Measurements from ENCODE around the gene POU2AF1. TPM values are rescaled to one million over a fixed set of nuclear protein-coding genes. Genes with fewer than 3 reads are reported as not detected.

Gene POU2AF1
- polyA plus RNA-seq, 1 donor from 2014 or later = not detected

- Histone ChIP-seq H3F3A (ENCODE audit: insufficient read depth, low read length, poor library complexity, severe bottlenecking) (no peaks in the 10 kb centered on the region), H3K79me2 (replicated peaks; ENCODE audit: insufficient read depth, low read length) (no peaks in the 10 kb centered on the region), H4K20me1 (ENCODE audit: insufficient read depth) (no peaks in the 10 kb centered on the region), H3K9me2 (ENCODE audit: insufficient read depth, low read length) (no peaks in the 10 kb centered on the region), H3K4me2 (ENCODE audit: low read length) (no peak overlapping the region), H3K36me3 (ENCODE audit: insufficient read depth, low read length) (no peaks in the 10 kb centered on the region), H3K9ac (ENCODE audit: low read length) (no peak overlapping the region), H3K4me3 (ENCODE audit: low read length) (no peak overlapping the region), H3K27ac (ENCODE audit: low read length) (no peak overlapping the region), H3K9me3 (ENCODE audit: low read length) (no peaks in the 10 kb centered on the region), H2AFZ (ENCODE audit: low read depth, low read length) (no peak overlapping the region), H3K27me3 (ENCODE audit: insufficient read depth, low read depth, low read length) (no peaks in the 10 kb centered on the region)
- TF ChIP-seq RAD21 (conservative IDR thresholded peaks at IDR 0.05) = no peak
- TF ChIP-seq EP300 (conservative IDR thresholded peaks at IDR 0.05; ENCODE audit: poor library complexity, severe bottlenecking) = no peak
- no peak for TF ChIP-seq TAF1 (IDR thresholded peaks at IDR 0.05; ENCODE audit: low read depth)
- TF ChIP-seq POLR2AphosphoS5 (IDR thresholded peaks at IDR 0.05) = no peak
- no peak for TF ChIP-seq CTCF (IDR thresholded peaks at IDR 0.05; ENCODE audit: poor library complexity, severe bottlenecking)
- TF ChIP-seq SMC3 (conservative IDR thresholded peaks at IDR 0.05; ENCODE audit: poor library complexity) = no peak
- TF ChIP-seq MXI1 (conservative IDR thresholded peaks at IDR 0.05; ENCODE audit: poor library complexity, severe bottlenecking) = no peak
- no peak for TF ChIP-seq REST (IDR thresholded peaks at IDR 0.05; ENCODE audit: borderline replicate concordance)
- TF ChIP-seq EZH2 (IDR thresholded peaks at IDR 0.05; ENCODE audit: borderline replicate concordance, insufficient read depth, low read length, poor library complexity, severe bottlenecking) = no peak
Observed at GRCh38 chr11:111392552-111392951, 13.5 kb upstream of the POU2AF1 start.

GRCh38 chr11:111391328-111392124 lies 12.5 kb upstream of the POU2AF1 start:
- no peak overlapping the region for H3K4me2 ChIP-seq (ENCODE audit: low read length)
- H3K36me3 ChIP-seq (ENCODE audit: insufficient read depth, low read length) = no peaks in the 10 kb centered on the region
- no peaks in the 10 kb centered on the region for H3K9me3 ChIP-seq (ENCODE audit: low read length)
- H4K20me1 ChIP-seq (ENCODE audit: insufficient read depth) = no peaks in the 10 kb centered on the region
- no peak overlapping the region for H3K27ac ChIP-seq (ENCODE audit: low read length)
- H3K27me3 ChIP-seq (ENCODE audit: insufficient read depth, low read depth, low read length) = no peaks in the 10 kb centered on the region
- no peaks in the 10 kb centered on the region for H3F3A ChIP-seq (ENCODE audit: insufficient read depth, low read length, poor library complexity, severe bottlenecking)
- H3K9me2 ChIP-seq (ENCODE audit: insufficient read depth, low read length) = no peaks in the 10 kb centered on the region
- no peak overlapping the region for H3K4me3 ChIP-seq (ENCODE audit: low read length)
- H2AFZ ChIP-seq (ENCODE audit: low read depth, low read length) = no peak overlapping the region
- TF ChIP-seq EZH2 (IDR thresholded peaks at IDR 0.05; ENCODE audit: borderline replicate concordance, insufficient read depth, low read length, poor library complexity, severe bottlenecking) (no peak), TAF1 (IDR thresholded peaks at IDR 0.05; ENCODE audit: low read depth) (no peak), EP300 (conservative IDR thresholded peaks at IDR 0.05; ENCODE audit: poor library complexity, severe bottlenecking) (no peak), MXI1 (conservative IDR thresholded peaks at IDR 0.05; ENCODE audit: poor library complexity, severe bottlenecking) (no peak), POLR2AphosphoS5 (IDR thresholded peaks at IDR 0.05) (no peak), RAD21 (conservative IDR thresholded peaks at IDR 0.05) (no peak), CTCF (IDR thresholded peaks at IDR 0.05; ENCODE audit: poor library complexity, severe bottlenecking) (no peak), SMC3 (conservative IDR thresholded peaks at IDR 0.05; ENCODE audit: poor library complexity) (no peak), REST (IDR thresholded peaks at IDR 0.05; ENCODE audit: borderline replicate concordance) (no peak)
- no peak overlapping the region for H3K9ac ChIP-seq (ENCODE audit: low read length)
- H3K79me2 ChIP-seq (replicated peaks; ENCODE audit: insufficient read depth, low read length) = no peaks in the 10 kb centered on the region
